Retinal pigment epithelial cell (primary cell): ENCODE measurements around the gene SIPA1L3.

Experiments used
- DNase-seq: peaks from one replicate; pipeline ENCODE4 v3.0.0-alpha.2; 2010; ENCODE audit warnings: low read depth
- H3K4me3 ChIP-seq: 2 replicates; pipeline ENCODE4 v1.5.1; 2011; ENCODE audit warnings: mild to moderate bottlenecking, low read length, control low read depth, moderate library complexity
- CTCF ChIP-seq: conservative IDR thresholded peaks from 2 replicates; pipeline ENCODE4 v1.5.1; 2011; ENCODE audit warnings: low read depth, low read length, control low read depth, inconsistent platforms

The SIPA1L3 gene

GRCh38 chr19:38213469-38213868 is 306.5 kb downstream of the SIPA1L3 start:
- no peak for DNase-seq
- no peak overlapping the region for H3K4me3 ChIP-seq
- no peak for TF ChIP-seq CTCF

GRCh38 chr19:38213911-38214625 is 307.1 kb downstream of the SIPA1L3 start:
- H3K4me3 ChIP-seq = peak overlapping the region; percentile 19
- TF ChIP-seq CTCF = no peak
- peak; percentile 81 for DNase-seq

- no peak for TF ChIP-seq CTCF
- DNase-seq = no peak
- no peak overlapping the region for H3K4me3 ChIP-seq
Observed at GRCh38 chr19:38216785-38217641, 310.0 kb downstream of the SIPA1L3 start.

- no peak for DNase-seq
- H3K4me3 ChIP-seq = no peak overlapping the region
- TF ChIP-seq CTCF = no peak
Observed at GRCh38 chr19:38218204-38218603, 311.2 kb downstream of the SIPA1L3 start.

- DNase-seq = no peak
Observed at GRCh38 chr19:38219221-38219620, 312.2 kb downstream of the SIPA1L3 start.

GRCh38 chr19:38221421-38221820 is 314.4 kb downstream of the SIPA1L3 start:
- TF ChIP-seq CTCF = no peak
- DNase-seq = no peak
- no peak overlapping the region for H3K4me3 ChIP-seq

More at GRCh38 chr19:38219221-38219620, 312.2 kb downstream of the SIPA1L3 start:
- TF ChIP-seq CTCF = no peak
- no peak overlapping the region for H3K4me3 ChIP-seq
